Large intestine (tissue), 3 donors: ENCODE results near the gene NT5C. TPM values are rescaled to one million over a fixed set of nuclear protein-coding genes. Genes with fewer than 3 reads are reported as not detected.

Experiments
- DNase-seq, 2 donors: peaks; one replicate each; pipeline versions ENCODE4 v3.0.0 to v3.0.0-alpha.2; 2013
- H3K27ac ChIP-seq: one replicate; pipeline ENCODE4 v1.5.1; 2013; ENCODE audit warnings: low read length
- H3K27me3 ChIP-seq: 2 replicates; pipeline ENCODE4 v1.6.1; 2013; ENCODE audit warnings: low read length; ENCODE audit not compliant: control insufficient read depth, insufficient read depth
- H3K36me3 ChIP-seq: 2 replicates; pipeline ENCODE4 v1.6.1; 2013; ENCODE audit warnings: low read length; ENCODE audit not compliant: control insufficient read depth, insufficient read depth
- H3K4me1 ChIP-seq: one replicate; pipeline ENCODE4 v1.6.1; 2013; ENCODE audit warnings: low read length; ENCODE audit not compliant: control insufficient read depth, insufficient read depth
- H3K4me3 ChIP-seq: one replicate; pipeline ENCODE4 v1.5.1; 2013; ENCODE audit warnings: low read length
- H3K9me3 ChIP-seq: one replicate; pipeline ENCODE4 v1.6.1; 2013; ENCODE audit warnings: mild to moderate bottlenecking, low read depth, low read length, moderate library complexity; ENCODE audit not compliant: control insufficient read depth
- WGBS: methylation state at CpG from one replicate; pipeline ENCODE4 v1.1.5; 2013; ENCODE audit warnings: low lambda C conversion rate; ENCODE audit not compliant: insufficient coverage; 5-methylcytosine and 5-hydroxymethylcytosine counted together
- polyA plus RNA-seq: library from polyadenylated mRNA; unstranded; fragments of 120-200 nt; gene quantifications from one replicate; pipeline ENCODE4 v1.2.1, GENCODE V29; 2013

Gene NT5C
- polyA plus RNA-seq, 1 donor, result 52.2 TPM

GRCh38 chr17:75084039-75084660, 47.4 kb downstream of the NT5C start:
- DNase-seq, result peak in 1 of 2 donors; percentile 16
- H3K9me3 ChIP-seq, result no peaks in the 10 kb centered on the region
- no peaks in the 10 kb centered on the region for H3K27me3 ChIP-seq
- no peaks in the 10 kb centered on the region for H3K36me3 ChIP-seq
- H3K27ac ChIP-seq, result peak overlapping the region; percentile 68
- WGBS, result no CpG with 5 or more reads among the region's 14 CpGs
- peaks cover 44% of the 10 kb centered on the region for H3K4me1 ChIP-seq
- H3K4me3 ChIP-seq, result no peak overlapping the region

- WGBS, result 40% methylated on average over 1 of the region's 6 CpGs
- Histone ChIP-seq H3K36me3 (no peaks in the 10 kb centered on the region), H3K4me1 (peaks cover 50% of the 10 kb centered on the region)
Observed at GRCh38 chr17:75082683-75083082, 48.9 kb downstream of the NT5C start.

DNA sequence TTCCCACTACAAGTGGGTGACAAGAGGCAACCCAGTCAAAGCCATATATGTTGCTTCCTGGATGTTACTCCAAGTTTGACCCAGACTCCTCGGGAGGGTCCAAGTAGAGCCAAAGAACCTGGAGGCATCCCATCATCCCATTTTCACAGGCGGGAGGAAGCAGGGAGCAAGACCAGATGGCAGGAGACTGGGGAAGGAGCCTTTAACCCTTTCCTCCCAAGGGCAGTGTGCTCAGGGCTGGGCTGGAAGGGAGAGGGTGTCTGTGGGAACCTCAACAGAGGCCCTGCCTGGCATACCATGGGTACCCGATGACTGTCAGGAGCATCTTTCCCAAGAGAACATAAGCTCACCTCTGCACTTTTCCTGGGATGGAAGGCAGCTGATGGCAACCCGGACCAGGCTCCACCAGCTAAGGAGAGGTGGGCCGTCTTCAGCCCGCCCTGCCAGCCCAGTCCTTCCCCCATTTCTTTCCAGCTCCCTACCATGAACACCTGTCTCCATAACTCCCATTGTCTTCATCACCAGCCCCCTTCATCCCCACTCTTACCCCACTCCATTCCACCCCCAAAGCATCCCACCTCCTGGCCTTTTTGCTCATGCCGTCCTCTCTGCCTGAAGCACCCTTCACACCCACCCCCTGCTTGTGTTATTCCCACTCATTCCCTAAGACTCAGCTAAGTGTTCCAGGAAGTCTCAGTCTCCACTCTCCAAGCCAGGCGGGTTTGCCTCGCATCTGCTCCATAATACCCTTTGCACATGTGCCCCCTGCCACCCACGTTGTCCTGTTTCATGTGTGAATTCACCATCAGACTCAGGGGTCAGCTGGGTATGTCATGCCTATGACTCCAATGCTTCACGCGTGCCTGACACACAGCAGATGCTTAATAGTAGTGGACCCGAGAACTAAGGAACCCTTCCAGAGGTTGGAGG, 49.7 kb downstream of the NT5C start:
- Histone ChIP-seq H3K4me1 (peaks cover 48% of the 10 kb centered on the region), H3K27me3 (no peaks in the 10 kb centered on the region), H3K27ac (no peak overlapping the region), H3K4me3 (no peak overlapping the region), H3K36me3 (no peaks in the 10 kb centered on the region), H3K9me3 (no peaks in the 10 kb centered on the region)
- WGBS, result no CpG with 5 or more reads among the region's 13 CpGs
- peak in 1 of 2 donors; percentile 3 for DNase-seq

More at GRCh38 chr17:75082683-75083082, 48.9 kb downstream of the NT5C start:
- Histone ChIP-seq H3K27ac (no peak overlapping the region), H3K27me3 (no peaks in the 10 kb centered on the region), H3K9me3 (no peaks in the 10 kb centered on the region), H3K4me3 (no peak overlapping the region)
- DNase-seq, result no peak

Other genes starting within 250 kb of the NT5C start
- 14.5 TPM for gene FADS6, start 238.1 kb downstream of the NT5C start, polyA plus RNA-seq
- 1.5 TPM for gene USH1G, start 208.5 kb downstream of the NT5C start, polyA plus RNA-seq
- 1.6 TPM for gene OTOP2, start 207.5 kb downstream of the NT5C start, polyA plus RNA-seq
- gene OTOP3, start 195.8 kb downstream of the NT5C start, polyA plus RNA-seq, result 13.8 TPM
- 42.3 TPM for gene HID1, start 159.0 kb downstream of the NT5C start, polyA plus RNA-seq
- gene CDR2L, start 144.1 kb downstream of the NT5C start, polyA plus RNA-seq, result 6.8 TPM
- gene MRPL58, start 119.1 kb downstream of the NT5C start, polyA plus RNA-seq, result 24.1 TPM
- 321 TPM for gene ATP5PD, start 84.8 kb downstream of the NT5C start, polyA plus RNA-seq
- 16.1 TPM for gene KCTD2, start 84.5 kb downstream of the NT5C start, polyA plus RNA-seq
- gene SLC16A5, start 43.8 kb downstream of the NT5C start, polyA plus RNA-seq, result 25.5 TPM
- 9.3 TPM for gene ARMC7, start 21.8 kb downstream of the NT5C start, polyA plus RNA-seq
- gene JPT1, start 22.8 kb upstream of the NT5C start, polyA plus RNA-seq, result 93.1 TPM
- 338 TPM for gene SUMO2, start 51.2 kb upstream of the NT5C start, polyA plus RNA-seq
- gene NUP85, start 73.9 kb upstream of the NT5C start, polyA plus RNA-seq, result 49.9 TPM
- gene GGA3, start 129.9 kb upstream of the NT5C start, polyA plus RNA-seq, result 41.3 TPM
- 59.3 TPM for gene MRPS7, start 130.1 kb upstream of the NT5C start, polyA plus RNA-seq
- gene MIF4GD, start 139.5 kb upstream of the NT5C start, polyA plus RNA-seq, result 23.2 TPM
- 10.8 TPM for gene SLC25A19, start 157.7 kb upstream of the NT5C start, polyA plus RNA-seq